ENCODE measurements around the gene ZSWIM6.

The ZSWIM6 gene

DNA sequence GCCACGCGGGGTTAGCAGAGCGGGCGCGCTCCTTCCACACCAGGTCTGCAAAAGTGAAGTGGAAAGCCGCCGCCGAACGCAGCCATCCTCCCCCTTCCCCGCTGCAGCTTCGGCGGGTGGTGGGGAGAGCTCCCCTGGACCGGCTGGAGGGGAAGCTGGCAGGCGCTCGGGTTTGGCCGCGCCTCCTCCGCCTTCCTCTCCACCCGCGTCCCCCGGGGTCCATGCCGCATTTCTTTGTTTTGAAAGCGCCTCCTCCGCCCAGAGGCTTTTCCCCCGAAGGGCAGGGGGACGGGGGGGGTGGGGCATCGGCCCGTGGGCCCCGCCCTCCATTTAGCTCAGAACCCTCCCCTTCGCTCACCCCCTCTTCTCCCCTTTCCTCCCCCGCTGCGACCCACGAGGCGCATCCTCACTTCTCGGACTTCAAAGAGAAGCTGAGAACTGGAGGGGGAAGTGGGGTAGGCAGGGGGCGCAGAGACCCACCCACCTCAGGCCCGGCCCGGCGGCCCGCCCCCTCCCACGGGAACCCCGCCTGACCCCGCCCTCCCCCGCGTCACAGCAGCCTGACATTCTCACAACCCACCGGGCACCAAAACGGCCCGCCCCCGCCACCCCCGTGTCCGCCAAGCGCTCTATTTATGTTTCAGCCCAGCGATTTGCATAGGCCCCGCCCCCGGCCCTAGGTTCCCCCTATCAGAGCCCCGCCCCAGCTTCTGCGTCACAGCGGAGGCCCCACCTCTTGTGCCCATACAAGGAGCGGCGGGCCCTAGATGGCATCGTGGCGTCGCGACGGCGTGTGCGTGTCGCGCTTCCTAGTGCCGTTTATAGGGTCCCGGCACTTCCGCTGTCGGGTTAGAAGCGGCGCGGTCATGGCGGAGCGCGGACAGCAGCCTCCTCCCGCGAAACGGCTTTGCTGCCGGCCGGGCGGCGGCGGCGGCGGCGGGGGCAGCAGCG, at the start of gene ZSWIM6:
TSS of gene ZSWIM6 (plus strand) at position 852 of the 951 bp plus-strand sequence. CDS start at position 867, 15 bp downstream.
- no peak for FAIRE-seq

DNA sequence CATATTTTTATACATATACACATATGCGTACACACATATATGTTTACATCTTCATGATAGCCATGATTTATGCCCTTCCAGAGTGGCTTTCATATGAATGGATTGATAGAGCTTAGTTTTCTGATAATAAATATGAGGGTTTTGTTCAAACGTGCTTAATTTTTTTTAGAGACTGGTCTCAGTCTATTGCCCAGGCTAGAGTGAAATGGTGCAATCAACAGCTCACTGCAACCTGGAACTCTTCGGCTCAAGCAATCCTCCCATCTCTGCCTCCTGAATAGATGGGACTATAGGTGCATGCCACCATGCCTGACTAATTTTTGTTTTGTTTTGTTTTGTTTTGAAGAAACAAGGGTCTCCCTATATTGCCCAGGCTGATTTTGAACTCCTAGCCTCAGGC, 48.6 kb upstream of the ZSWIM6 start:
- FAIRE-seq, result no peak

DNA sequence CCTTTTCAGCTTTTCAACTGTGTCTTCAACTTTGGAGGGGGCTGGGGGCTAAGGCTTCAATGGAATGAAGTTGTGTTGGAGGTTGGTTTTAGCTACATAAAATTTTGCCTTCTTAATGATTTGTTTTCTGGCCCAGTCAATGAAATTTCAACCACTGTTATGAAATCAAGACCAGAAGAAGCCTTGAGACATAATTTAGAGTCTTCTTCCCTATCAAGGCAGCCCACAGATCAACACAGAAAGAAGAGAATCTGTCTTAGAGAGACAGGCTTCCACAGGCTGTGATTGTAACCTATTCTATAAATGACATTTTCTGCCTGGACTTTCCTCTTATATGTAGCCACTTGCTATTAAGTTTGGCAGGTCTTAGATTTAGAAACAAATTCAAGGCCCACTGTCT, 46.5 kb upstream of the ZSWIM6 start:
- FAIRE-seq, result no peak

DNA sequence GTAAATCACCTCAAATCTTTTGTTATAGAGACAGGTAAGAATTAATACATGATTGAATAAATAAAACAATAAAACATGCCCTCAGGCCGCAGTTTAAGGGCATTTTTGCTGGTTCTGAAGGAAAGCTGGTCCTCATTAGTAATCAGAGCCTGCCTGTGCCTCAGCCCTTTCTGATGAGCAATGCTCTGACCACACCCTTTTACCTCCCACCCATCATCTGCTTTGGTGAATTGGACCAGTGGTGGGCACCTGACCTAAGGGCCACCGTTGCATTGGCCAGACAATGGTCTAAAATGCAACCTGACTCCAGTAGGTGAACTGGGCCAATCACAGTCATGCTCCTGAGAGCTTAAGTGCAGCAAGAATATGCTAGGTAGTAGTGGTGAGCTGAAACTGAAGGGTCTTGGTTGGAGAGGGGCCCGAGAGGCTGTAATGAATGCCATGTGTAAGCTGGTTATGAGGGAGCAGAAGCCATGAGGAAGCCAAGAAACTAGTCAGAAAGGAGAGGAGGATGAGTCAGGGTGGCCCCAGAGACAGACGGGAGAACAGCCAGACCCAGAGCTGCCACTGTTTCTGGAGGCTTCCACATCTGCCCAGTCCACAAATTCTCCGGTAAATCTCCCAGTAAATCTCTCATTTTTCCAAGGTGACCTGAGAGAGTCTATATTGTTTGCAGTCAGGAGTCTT, 45.5 kb upstream of the ZSWIM6 start:
- FAIRE-seq, result no peak

DNA sequence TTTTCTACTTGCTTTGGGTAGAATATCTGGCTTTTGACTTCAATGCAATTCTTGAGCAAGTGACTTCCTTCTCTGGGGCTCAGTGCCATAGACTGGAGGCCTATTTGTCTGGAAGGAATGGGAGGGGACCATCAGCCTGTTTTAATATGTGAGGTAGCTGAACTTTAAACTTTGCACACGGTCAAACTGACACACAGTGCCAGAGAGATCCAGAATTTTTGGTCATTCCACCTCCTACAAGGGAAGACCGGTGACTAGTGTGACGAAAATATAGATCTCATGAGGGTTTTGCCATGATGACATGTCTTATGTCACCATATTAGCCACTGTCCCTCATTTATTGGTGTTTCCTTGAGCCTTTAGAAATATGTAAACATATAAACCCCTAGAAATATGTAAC, 44.6 kb upstream of the ZSWIM6 start:
- FAIRE-seq, result no peak

DNA sequence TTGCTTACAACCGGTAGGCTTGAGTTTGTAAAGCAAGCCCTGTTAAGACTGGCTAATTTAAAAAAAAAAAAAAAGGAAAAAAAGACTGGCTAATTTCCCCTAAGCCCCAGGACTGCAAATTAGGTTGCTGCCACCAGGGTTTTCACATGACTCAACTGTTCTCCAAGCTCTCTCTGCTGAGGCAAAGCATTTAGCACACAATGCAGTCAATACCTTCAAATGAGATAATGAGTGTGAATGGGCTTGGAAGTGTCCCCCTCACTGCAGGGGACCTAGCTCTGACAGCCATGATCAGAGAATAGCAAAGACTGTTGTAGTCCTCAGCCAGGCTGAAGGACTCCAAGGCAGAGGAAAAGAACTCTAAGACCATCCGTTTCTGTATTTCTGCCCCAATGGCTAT, 42.8 kb upstream of the ZSWIM6 start:
- FAIRE-seq, result no peak

DNA sequence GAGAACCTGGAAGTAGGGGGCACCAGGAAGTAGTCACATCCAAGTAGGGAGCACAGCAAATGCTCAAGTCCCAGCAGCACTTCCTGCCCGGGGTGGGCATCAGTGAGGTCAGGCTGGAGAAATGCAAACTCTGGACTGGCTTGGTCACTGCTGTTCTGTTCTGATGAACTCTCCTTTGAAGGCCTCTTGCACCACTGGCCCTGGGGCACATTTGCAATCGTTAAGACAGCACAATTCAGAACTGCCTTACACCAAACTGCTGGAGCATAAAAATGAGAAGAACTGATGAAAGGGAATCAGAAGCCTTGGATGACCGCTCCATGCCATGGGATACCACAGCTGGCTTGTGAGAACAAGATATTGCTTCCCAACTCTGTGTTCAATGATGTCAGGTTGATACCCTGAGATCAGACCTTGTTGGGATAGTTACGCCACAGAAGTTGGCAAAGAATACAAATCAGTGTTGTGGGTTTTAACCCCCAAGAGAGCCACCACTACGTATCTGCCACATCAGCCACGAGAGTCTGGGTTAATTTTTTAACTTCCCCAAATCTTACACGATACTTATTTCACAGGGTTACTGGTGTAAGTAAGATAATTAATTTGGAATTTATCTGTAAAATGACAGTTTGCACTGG, 42.3 kb upstream of the ZSWIM6 start:
- FAIRE-seq, result no peak

DNA sequence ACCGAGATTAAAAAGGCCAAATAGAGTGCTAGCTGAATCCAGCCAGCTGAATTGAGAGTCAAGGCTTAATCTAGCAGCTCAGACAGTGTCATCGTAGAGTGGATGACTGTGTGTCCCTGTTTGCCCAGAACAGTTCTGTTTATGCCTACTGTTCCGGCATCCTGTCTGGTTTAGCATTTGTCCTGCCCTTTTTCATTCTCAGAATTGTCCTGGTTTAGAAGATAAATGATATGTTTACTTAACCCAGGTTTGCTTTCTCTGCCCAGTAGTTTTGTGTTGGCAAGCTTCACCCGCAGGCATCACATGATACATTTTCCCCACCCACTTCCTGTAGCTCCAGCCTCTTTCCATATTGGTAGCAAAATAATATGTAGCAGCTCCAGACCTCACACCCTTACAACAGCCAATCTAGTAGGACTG, 41.3 kb upstream of the ZSWIM6 start:
- FAIRE-seq, result no peak

DNA sequence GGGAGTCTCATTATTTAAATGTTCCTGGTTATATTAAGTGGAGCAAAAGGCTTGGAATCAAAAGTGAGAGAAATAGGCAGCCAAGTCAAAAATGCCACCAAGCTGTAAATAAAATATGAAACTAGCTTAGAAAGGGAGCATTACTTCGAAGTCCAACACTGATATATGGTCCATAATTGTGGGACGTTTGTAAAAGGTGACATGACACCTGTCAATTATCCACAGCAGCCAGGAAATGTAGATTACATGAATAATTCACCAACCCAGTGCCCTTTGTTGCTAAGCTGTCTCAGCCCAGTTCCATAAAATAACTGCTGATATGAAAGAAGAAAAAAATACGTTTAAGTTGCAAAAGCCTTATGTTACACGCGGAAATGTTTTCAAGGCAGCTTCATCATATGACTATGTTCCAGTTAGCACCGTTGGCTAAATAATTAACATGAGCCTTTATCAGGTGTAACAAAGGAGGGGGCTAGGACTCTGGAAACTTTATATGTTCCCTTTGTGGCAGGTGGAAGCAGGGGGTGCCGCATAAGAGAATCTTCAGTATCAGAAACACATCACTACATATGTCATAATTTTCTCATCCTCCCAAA, 39.9 kb upstream of the ZSWIM6 start:
- no peak for FAIRE-seq

DNA sequence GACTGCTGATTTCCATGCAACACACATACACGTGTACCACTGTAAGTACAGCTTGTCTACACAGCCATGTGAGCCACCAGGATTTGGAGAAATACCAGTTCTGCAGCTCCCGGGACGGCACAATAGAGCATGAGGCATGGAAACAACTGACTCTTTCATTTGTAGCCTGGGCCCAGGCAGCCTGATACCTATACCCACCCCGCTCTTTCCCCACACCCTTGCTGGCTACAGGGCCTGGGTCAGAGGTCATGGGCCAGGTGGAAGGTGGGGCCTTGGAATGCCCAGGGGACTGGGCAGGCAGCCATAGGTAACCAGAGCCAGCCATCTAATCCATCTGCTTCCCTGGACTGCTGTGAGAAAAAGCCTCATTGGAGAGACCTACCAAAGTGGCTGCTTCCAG, 39.0 kb upstream of the ZSWIM6 start:
- FAIRE-seq, result no peak

DNA sequence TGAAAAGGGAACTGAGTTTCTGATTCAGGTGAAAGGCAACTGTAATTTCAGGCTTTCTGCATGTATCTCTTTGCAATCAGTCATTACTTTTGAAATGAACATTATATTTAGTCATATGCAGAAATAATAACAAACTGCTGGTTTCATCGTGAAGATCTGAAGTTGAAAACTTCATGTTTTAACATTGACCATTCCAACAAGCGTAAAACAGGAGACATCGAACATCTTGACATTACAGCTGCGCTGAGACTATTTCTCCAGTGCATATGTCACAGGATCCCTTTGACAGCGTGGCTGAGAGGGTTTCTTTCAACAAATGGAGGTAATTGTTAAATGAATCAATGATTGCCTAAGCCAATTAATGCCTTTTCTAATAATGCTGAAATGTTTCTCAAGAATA, 38.2 kb upstream of the ZSWIM6 start:
- FAIRE-seq, result no peak

DNA sequence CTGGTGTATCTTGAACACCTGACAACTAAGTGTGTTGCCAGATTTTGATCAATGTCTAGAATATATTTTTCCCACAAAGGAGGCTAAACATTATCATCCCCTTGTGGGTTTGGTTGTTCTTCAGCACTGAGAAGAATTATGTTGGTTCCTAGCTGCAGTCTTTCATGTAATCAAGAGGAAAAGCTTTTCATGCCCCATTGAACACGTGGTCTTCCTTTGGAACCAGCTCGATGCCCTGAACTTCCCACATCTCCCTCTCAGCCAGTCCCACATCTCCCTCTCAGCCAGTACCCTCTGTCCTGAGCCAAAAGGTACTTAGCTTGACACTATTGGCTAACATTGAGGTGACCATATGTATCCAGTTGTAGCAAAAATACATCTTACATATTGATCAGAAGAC, 36.7 kb upstream of the ZSWIM6 start:
- FAIRE-seq, result no peak

DNA sequence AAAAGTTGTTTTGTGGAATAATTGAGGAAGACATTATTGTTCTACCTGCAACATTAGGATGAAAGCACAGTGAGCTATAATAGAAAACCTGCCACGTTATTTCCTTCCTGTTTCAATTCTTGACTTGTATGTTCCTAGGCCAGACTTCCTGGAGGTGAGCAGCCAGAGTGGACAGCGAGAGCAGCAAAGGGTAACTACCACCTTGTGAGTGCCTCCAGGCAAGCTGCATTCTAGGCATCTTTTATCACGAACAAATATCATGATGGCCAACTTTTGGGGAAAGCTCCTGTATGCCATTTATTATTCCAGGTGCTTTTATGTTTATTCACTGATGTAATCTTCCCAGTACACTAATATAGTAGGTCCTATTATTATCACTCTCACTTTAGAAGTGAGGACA, 34.0 kb upstream of the ZSWIM6 start:
- no peak for FAIRE-seq

DNA sequence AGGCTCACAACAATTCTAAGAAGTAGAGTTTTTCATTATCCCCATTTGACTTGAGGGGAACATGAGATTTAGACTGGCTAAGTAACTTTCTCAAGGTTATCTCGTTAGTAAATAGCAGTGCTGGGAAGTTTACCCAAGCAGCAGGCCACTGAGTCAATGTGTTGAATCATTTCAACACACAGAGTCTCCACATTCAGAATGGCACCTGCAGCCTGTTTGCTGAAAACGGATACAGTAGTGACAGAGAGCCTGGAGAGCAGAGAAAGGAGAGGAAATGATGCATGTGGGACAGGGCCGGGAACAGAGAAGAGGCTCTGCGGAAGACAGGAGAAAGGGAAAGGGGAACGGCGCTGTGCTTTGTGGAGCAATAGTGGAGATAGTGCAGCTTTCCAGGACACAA, 33.5 kb upstream of the ZSWIM6 start:
- no peak for FAIRE-seq

DNA sequence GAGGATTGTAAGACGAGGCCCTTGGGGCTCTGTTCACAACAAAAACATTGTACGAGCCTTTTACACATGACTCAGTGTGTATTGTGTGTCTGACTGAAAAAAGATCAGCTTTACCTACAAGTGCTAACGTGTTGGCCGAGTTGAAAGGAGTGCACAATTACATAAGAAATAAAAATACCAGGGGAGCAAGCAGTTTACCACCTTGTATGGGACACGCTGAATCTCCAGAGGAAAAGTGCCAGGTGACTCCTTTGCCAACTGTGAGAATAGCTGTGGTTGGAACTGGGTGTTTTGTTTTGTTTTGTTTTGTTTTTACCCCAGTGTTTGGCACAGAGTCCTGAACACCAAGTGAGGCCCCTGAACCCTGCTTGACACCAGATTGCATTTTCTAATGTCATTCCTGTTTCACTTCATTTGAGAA, 32.8 kb upstream of the ZSWIM6 start:
- FAIRE-seq, result no peak

DNA sequence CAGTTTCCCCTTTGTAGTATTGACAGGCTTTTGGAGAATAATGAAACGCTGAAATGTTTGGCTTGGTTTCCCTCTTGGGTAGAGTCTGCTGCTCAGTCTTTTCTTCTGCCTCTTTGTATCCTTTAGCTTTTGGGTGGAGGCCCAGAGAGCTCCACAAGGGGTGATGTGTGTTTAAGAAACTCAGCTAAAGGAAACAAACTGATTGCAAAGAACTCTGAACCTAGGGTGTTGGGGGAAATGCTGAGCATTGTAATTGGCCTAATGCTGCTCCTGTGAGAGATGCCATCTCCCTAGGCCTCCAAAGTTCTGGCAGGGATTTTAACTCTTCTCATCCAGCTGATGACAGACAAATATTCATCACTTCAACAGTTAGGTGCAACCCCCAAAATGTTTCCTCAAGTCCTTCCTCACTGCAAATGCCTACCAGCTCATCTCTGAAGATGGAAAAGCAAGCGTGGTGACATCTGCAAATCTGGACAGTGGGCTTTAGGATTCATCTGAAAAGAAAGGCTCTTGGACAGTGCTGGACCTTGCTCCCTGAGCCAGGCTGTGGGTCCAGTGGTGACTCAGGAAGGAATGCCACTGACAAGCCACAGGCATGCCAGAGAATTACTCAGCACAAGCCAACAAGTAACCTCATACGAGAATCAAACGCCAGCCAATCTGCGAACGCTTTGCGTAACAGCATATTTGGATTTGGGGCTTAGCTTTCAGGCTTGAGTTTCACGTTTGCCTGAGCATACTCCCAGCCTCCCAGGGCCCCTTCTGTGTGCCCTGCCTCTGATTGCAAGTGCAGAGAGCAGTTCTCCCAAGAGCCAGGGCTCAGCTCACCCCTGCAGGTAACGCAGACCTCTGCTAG, 30.5 kb upstream of the ZSWIM6 start:
- no peak for FAIRE-seq

DNA sequence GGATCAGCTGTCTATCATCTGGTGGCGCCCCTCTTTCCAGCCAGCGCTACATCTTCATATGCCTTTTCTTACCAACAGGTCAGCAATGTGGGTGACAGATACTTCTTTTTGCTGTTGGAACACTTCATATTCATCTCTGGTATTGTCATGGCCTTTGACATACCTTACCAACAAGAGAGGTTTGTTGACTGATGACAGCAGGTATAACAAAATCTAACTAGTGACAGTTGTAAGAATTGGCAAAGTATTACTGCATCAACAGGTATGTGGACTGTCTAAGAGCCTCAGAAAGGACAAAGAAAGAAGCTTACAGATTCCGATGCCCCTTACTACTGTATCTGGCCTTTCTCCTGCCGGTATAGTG, 29.9 kb upstream of the ZSWIM6 start:
- no peak for FAIRE-seq

DNA sequence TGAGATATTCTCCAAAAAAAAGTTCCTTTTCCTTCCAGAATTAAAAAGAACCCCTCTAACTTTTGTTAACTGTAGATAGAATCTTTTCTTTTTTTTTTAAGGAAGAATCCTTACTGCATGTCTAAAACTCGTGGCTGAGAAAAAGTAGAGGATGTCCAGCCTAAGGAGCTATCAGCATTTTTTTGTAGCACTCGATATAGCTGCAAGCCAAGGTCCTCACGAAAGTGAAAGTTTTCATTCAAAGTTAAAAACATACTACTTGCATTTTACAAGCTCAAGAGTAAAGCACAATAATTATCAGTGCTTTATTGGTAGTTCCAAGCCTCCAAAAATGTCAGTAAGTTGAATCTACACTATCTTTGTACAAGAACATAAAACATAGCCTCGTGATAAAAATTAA, 28.7 kb upstream of the ZSWIM6 start:
- no peak for FAIRE-seq

DNA sequence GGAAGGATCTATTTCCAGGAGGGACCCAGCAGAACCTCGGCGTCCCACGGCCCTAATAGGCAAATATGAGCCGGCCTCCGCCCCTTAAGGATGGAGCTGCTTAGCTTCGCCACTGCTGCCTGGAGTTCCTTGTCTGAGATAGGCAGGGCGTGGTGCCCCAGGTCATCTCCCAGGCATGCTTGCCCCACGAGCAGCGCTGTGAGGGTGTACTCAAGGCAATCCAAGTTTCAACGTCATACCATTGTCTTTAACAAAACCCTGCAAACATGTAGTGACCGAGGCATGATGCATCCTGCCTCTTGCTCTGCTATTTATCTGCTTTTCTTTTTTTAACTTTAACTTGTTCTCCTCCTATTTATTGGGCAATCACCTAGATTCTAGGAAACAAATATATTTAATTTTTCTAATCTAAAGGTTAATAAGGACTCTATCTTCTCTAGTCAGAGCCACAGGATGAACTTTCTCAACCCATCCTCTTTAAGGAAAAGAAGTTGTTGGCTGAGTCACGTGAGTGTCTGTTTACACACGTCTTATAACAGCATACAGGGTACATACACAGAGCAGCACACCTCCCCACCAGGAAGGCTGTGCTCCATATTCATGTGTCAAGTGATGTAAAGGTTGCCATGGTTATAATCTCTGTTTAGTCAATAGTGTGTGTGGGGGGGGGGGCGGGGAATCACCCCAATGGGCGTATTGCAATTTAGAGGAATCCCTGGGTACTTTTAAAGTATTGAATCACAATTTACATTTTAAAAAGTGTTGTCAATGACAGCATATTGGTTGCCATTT, 27.3 kb upstream of the ZSWIM6 start:
- FAIRE-seq, result no peak

DNA sequence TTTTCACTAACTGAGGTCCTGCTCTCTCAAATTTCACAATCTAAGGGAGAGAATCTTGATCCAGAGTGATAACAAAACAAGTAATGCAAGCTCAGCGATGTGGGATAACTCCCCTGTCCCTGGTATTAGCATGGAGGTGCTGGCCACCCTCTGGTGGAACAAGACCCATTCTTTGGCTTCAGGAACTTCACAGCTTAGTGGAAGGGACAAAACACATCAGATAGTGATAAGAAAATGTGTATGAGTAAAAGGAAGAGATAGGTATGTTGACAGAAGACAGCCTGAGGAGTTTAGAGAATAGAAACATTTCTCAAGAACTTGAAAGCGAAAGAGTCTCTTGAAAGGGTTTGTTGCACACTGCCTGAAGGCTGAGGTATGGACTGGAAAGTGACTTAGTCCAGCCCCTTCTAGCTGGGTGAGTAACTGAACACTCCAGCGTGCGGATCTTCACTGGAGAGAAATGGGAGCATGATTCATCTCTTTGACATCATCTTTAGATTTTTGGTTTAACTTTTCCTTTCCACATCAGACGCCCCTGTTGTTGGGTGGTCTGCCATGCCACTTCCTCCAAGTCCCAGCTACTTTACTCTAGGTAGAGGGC, 25.4 kb upstream of the ZSWIM6 start:
- FAIRE-seq, result no peak

DNA sequence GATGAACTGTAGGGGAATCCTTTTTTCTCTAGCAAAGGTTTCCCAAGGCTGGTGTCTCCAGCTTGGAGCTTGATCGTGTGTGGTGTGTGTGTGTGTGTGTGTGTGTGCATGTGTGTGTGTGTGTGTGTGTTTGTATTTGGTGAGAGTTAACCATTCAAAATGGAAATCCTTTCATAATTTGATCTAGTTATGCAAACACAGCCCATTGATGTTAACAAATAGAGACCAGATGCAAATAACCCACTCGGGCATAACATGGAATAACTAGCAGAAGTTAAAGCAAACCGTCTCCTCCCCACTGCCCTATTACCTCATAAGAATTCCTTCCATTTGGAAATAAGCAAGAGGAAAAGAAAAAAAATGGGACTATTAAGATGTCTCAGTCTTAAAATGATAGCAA, 24.9 kb upstream of the ZSWIM6 start:
- FAIRE-seq, result no peak
